AG04450 (cell line): Measurements from ENCODE around the gene LHX3. TPM values are rescaled to one million over a fixed set of nuclear protein-coding genes. Genes with fewer than 3 reads are reported as not detected.
A peak's percentile ranks its signal among the peaks of the same experiment; 100 is the strongest.

Experiments used
- CTCF ChIA-PET: fragments of 300-600, 350-600 bp; formaldehyde crosslinking; extraction: SDS; loops from one replicate; lab custom pipeline; 2022; ENCODE audit warnings: antibody characterized with exemption, inconsistent platforms; lab: Charles Lee
- POLR2A ChIA-PET: fragments of 350-600 bp; formaldehyde crosslinking; extraction: SDS; loops from one replicate; lab custom pipeline; 2021; ENCODE audit warnings: antibody characterized with exemption, inconsistent platforms; lab: Yijun Ruan, JAX
- DNase-seq: peaks from one replicate; pipeline ENCODE4 v3.0.0-alpha.2; 2011; ENCODE audit warnings: low read depth, low spot score
- H3K27ac ChIP-seq: one replicate; pipeline ENCODE4 v1.5.1; 2012; ENCODE audit warnings: low read depth, low read length, control low read depth
- H3K27me3 ChIP-seq: one replicate; pipeline ENCODE4 v1.6.0; 2012; ENCODE audit warnings: low read length; ENCODE audit not compliant: control insufficient read depth, insufficient read depth
- H3K4me3 ChIP-seq: 2 replicates; pipeline ENCODE4 v1.5.1; 2011; ENCODE audit warnings: mild to moderate bottlenecking, low read depth, low read length, control low read depth
- H3K9me3 ChIP-seq: 2 replicates; pipeline ENCODE4 v1.5.1; 2012; ENCODE audit warnings: low read length; ENCODE audit not compliant: control insufficient read depth, insufficient read depth
- CTCF ChIP-seq: IDR thresholded peaks from 2 replicates; pipeline ENCODE4 v1.5.1; 2011; ENCODE audit warnings: low read depth, low read length, control low read depth, inconsistent platforms
- polyA plus RNA-seq: library from polyadenylated mRNA; depleted of rRNA; stranded (reverse); fragments of >200 nt; gene quantifications from 2 replicates; pipeline ENCODE4 v1.2.3, GENCODE V29; 2011

The LHX3 gene
- polyA plus RNA-seq, 1 experiment, result not detected

- peak overlapping the region; percentile 77 for H3K4me3 ChIP-seq
- POLR2A ChIA-PET, result no interaction called here
- H3K27ac ChIP-seq, result no peak overlapping the region
- DNase-seq, result no peak
- H3K9me3 ChIP-seq, result no peaks in the 10 kb centered on the region
- no peak for TF ChIP-seq CTCF
- CTCF ChIA-PET, result interaction anchor here (0.7 kb wide), 1 partner anchor 39 kb away, joined by 8 read pairs; no protein-coding TSS in a partner anchor
- H3K27me3 ChIP-seq, result peaks cover 31% of the 10 kb centered on the region
Measured at GRCh38 chr9:136244969-136245218, 40.0 kb upstream of the LHX3 start.

GRCh38 chr9:136244122-136244968, 39.4 kb upstream of the LHX3 start:
- Histone ChIP-seq H3K4me3 (peak overlapping the region; percentile 77), H3K27ac (no peak overlapping the region), H3K9me3 (no peaks in the 10 kb centered on the region), H3K27me3 (peaks cover 26% of the 10 kb centered on the region)
- ChIA-PET CTCF (interaction anchor here (0.7 kb wide), 1 partner anchor 40 kb away, joined by 8 read pairs; no protein-coding TSS in a partner anchor), POLR2A (no interaction called here)
- DNase-seq, result no peak
- no peak for TF ChIP-seq CTCF

- H3K27me3 ChIP-seq, result peaks cover 21% of the 10 kb centered on the region
- H3K4me3 ChIP-seq, result no peak overlapping the region
- POLR2A ChIA-PET, result no interaction called here
- CTCF ChIA-PET, result interaction anchor here (1.0 kb wide), 1 partner anchor 73 kb away, joined by 3 read pairs; no protein-coding TSS in a partner anchor
- no peak for DNase-seq
- no peaks in the 10 kb centered on the region; the same call in 1 of the 2 replicates for H3K9me3 ChIP-seq
- no peak for TF ChIP-seq CTCF
- no peak overlapping the region for H3K27ac ChIP-seq
Measured at GRCh38 chr9:136243631-136244030, 38.7 kb upstream of the LHX3 start.

GRCh38 chr9:136242918-136243525, 38.1 kb upstream of the LHX3 start:
- ChIA-PET CTCF (interaction anchor here (1.0 to 1.4 kb wide), 2 partner anchors 16 to 73 kb away, joined by 3 read pairs; no protein-coding TSS in a partner anchor), POLR2A (no interaction called here)
- no peaks in the 10 kb centered on the region; the same call in 1 of the 2 replicates for H3K9me3 ChIP-seq
- TF ChIP-seq CTCF, result no peak
- DNase-seq, result no peak
- no peak overlapping the region for H3K27ac ChIP-seq
- no peak overlapping the region for H3K4me3 ChIP-seq
- peaks cover 15% of the 10 kb centered on the region for H3K27me3 ChIP-seq

- Histone ChIP-seq H3K27me3 (peaks cover 7% of the 10 kb centered on the region), H3K4me3 (no peak overlapping the region), H3K27ac (no peak overlapping the region), H3K9me3 (no peaks in the 10 kb centered on the region; the same call in 1 of the 2 replicates)
- ChIA-PET CTCF (interaction anchor here (1.4 kb wide), 1 partner anchor 15 kb away, joined by 3 read pairs; no protein-coding TSS in a partner anchor), POLR2A (no interaction called here)
- DNase-seq, result no peak
- no peak for TF ChIP-seq CTCF
Measured at GRCh38 chr9:136242248-136242647, 37.3 kb upstream of the LHX3 start.
